SKM-1 (cell line): ENCODE data around the gene PPP4R2.
A peak's percentile ranks its signal among the peaks of the same experiment; 100 is the strongest.
"Not testable (repeated sequence)": the region's sequence is repeated elsewhere in the genome, so short reads cannot be mapped to it uniquely, and the experiment has no call there.

Experiments used
- DNase-seq: peaks from one replicate; lab custom pipeline; 2025; ENCODE audit not compliant: unreplicated experiment; lab: John Stamatoyannopoulos, UW

The PPP4R2 gene

GRCh38 chr3:72976281-72976741 is 20.3 kb upstream of the PPP4R2 start:
- no peak for DNase-seq

DNA sequence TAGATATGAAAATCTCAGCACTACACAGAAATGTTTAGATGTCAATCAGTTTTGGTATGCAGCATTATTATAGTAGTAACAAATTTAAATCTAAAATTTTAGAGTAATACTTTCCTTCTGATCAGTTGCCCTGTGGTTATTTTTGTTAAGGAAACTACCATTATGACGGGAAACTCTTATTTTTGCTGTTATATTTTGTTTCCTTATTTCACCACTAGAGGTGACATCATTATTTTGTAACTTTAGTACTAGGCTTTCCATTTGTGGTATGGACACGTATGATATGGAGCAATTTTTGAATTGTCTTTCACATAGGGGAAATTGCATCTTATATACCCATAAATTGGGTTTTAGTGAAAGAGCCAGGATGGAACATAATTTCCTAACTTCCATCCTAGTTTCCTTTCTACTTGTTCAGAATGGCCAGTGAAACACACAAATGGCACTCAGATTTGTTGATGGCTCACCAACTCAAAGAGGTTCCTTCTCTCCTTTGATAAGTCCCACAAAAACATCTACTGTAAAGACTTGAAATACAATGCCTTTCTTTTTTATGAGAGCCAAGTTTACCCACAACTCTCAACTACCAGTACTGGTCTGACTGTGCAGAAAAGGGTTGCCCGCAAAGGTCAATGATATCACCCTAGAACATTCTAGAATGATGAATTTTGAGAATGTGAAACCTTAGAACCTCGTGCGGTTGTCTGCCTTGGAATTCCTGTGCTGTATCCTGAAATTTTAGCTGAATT is 19.4 kb upstream of the PPP4R2 start:
- DNase-seq, result peak; percentile 77

GRCh38 chr3:72982609-72983366 is 13.8 kb upstream of the PPP4R2 start:
- DNase-seq, result peak; percentile 32

- DNase-seq, result no peak
These were observed 11.0 kb upstream of the PPP4R2 start for GRCh38 chr3:72985576-72985975.

DNA sequence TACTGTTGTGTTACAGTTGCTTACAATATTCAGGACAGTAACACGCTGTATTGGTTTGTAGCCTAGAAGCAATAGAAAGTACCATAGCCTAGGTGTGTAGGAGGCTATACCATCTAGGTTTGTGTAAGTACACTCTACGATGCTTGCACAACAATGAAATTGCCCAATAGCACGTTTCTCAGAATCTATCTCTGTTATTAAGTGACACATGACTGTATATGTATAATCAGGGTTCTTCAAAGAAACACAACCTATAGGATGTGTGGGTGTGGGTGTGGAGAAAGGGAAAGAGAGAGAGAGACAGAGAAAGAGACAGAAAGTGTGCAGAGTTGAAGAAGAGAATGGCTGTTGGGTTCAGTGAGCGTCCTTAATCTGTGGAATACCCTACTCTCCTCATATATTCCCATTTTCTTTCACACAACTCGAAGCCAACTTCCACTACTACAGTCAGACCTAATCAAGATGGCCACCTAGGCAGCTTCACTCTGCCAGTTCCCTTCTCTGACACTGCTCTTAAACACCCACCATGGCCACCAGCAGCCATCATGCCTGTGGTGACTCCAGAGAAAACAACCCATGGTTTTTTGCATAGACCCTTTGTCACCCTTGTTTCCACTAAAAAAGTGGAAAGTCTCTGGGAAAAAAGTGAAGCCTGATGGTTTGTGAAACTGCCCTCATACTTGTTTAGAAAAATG is 5.8 kb upstream of the PPP4R2 start:
- DNase-seq, result no peak

DNA sequence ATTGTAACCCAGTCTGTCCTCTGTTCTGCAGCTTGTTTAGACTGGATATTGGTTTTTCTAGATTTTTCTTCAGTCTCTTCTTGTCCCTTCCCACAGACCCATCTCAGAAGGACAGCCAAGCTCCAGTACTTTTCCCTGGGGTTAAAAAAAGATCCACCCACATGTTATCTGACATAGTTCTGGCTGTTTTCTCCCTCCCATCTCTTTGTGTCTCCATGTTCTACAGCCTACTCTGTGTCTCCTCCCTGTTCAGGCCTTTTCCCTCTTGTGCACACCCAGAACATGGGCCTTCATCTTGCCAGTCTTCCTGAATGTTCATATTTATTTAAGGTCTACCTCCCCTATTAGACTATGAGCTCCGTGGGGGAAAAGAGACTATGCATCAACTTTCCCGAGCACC is 5.1 kb upstream of the PPP4R2 start:
- DNase-seq, result no peak

DNA sequence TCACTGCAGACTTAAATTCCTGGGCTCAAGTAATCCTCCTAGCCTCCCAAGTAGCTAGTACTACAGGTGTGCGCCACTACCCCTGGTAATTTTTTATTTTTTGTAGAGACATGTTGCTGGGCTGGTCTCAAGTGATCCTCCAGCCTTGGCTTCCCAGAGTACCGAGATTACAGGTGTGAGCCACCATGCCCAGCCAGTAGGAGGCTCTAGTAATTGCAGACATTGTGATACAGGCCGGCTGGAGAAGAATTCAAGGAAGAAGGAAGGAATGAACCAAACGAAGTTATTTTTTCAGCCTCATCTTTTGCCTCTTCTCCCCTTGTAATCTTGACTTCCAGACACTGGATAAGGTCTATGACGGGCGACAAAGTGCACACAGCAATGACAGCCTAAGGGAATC is 3.2 kb upstream of the PPP4R2 start:
- DNase-seq, result no peak

GRCh38 chr3:72995337-72995736 is 1.3 kb upstream of the PPP4R2 start:
- no peak for DNase-seq

DNA sequence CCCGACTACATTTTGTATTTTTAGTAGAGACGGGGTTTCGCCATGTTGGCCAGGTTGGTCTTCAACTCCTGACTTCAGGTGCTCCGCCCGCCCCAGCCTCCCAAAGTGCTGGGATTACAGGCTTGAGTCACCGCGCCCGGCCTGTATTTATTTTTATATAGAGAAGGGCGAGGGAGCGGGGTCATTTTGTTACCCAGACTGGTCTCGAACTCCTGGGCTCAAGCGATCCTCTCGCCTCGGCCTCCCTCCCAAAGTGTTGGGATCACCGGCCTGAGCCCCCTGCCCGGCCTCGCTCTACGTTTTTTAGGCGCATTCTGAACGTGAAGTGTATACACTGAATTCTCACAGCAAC is 514 bp upstream of the PPP4R2 start:
- DNase-seq, result no peak

DNA sequence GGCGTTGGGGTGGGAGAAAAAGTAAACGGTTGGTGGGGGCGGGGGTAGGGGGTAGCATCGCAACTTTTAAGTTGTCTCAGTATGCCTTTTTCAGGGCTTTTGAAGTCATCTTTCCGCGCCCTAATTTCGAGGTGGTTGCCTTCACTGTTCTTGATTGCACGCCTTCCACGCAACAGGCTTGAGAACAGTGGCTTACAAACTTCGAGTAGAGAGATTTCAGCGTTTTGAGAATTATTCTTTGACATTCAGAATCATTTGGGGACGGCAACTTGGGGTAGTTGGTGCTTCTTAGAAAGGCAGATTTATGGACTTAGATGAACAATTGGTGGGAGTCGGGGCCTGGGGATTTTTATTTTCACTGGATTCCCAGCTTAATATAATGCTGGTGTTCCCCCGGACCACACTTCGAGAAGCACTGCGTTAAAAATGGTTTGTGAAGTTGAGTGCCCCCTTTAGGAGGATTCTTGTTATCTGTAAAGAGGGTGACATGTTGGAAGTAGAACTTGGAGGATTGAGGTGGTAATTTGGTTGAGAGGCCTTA is 880 bp downstream of the PPP4R2 start:
- DNase-seq, result peak; percentile 35

DNA sequence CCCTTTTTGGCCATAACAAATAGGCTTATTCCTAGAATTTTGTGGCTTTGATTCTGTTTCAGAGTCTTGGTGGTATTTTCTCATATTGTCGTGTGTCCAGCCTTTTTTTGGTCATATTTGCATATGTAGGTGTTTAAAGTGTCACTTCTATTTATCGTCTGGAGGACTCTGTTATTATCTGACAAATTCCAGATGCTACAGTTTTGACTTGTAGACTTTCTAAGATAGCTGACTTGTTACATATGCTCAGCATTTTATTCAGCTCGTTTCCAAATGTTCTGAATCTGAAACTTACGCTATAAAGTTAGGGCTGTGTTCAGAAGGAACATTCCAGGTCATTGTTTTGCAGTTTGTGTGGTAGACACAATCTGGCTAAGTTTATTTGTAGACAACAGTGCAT is 1.9 kb downstream of the PPP4R2 start:
- DNase-seq, result no peak

- DNase-seq, result no peak
These were observed 3.3 kb downstream of the PPP4R2 start for GRCh38 chr3:72999951-73000350.

- not testable (repeated sequence) for DNase-seq
These were observed 6.4 kb downstream of the PPP4R2 start for GRCh38 chr3:73003050-73003449.

- no peak for DNase-seq
These were observed 7.7 kb downstream of the PPP4R2 start for GRCh38 chr3:73004316-73004715.

GRCh38 chr3:73007992-73008712 is 11.5 kb downstream of the PPP4R2 start:
- no peak for DNase-seq

DNA sequence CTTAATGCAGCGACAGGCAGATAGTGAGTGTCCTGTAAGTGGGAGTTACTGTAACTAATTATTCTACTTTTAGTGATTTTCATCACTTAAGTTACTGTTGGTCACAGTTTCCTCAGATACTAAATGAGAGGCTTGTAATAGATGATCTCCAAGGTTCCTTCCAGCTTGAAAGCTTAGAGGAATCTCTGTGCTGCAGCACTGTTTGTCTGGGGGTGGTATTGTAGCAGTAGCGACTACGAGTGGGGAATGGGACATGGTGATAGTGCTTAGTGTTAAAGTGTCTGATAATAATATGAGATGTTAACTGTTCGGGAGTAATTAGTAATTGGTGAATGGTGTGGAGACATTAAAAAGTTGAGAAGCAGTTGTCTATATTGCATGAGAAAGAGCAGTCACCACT is 12.4 kb downstream of the PPP4R2 start:
- DNase-seq, result no peak

- DNase-seq, result no peak
These were observed 13.1 kb downstream of the PPP4R2 start for GRCh38 chr3:73009750-73010149.

GRCh38 chr3:73010158-73010557 is 13.5 kb downstream of the PPP4R2 start:
- DNase-seq, result no peak

GRCh38 chr3:73018298-73018697 is 21.7 kb downstream of the PPP4R2 start:
- DNase-seq, result no peak

DNA sequence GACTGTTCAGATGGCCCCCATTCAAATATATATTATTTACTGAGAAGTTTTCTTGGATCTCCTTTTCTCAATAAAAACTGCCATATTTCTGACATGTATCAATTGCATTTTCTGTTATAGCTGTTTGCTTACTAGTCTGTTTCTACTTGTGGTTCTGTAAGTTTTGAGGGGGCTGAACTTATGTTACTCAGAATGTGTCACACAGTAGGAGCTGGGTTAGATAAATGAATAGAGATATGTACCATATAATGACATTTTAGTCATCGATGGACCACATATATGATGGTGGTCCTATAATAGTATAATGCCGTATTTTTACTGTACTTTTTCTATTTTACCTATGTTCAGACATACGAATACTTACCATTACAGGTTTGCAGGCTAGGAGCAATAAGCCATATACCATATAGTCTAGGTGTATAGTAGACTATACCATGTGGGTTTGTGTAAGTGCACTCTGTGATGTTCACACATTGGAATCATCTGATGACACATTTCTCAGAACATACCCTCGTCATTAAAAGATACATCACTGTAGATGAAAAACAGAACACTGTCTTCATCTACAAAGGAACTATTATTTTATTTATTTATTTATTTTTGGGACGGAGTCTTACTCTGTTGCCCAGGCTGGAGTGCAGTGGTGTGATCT is 22.3 kb downstream of the PPP4R2 start:
- DNase-seq, result no peak
